ENCODE results near the gene SLC35F3.
"Not testable (repeated sequence)": the region's sequence is repeated elsewhere in the genome, so short reads cannot be mapped to it uniquely, and the experiment has no call there.

SLC35F3 gene

DNA sequence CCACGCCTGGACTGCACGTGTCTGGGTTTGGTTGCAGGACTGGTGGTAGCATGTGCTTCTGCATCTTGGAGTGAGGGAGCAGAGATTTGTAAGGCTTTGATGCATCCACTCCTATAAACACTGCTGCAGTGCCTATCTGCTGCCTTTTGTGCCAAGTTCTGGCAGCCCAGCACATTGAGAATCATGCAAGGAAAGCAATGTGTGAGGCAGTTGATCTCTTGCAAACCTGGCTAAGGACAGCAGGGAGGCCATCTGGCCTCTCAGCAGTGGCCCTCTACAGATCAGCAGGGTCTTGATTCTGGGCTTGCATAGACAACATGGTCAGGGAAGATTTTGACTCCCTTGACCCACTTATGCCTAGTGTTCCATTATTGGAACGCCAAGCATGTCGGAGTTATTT lies 387.5 kb downstream of the SLC35F3 start:
- DNase-seq (ENCODE audit: low spot score): no peak

DNA sequence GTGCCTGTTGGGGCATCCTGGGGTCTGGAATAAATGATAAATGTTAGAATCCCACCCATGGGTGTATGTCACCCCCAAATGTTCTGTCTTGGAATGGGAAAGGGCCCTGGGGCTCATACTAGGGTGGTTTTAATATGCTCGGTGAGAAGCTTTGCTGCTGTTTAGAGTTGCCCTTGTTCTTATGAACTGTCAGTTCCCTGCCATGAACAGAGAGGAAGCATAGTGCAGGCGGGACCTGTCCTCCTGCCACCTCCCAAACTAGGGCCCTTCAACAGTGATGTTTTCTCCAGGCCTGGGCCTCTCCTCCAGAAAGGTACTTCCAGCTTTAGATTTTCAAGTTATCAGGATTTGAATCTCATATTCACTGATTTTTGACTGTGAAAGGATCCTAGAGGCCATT lies 388.1 kb downstream of the SLC35F3 start:
- DNase-seq (ENCODE audit: low spot score): no peak

DNA sequence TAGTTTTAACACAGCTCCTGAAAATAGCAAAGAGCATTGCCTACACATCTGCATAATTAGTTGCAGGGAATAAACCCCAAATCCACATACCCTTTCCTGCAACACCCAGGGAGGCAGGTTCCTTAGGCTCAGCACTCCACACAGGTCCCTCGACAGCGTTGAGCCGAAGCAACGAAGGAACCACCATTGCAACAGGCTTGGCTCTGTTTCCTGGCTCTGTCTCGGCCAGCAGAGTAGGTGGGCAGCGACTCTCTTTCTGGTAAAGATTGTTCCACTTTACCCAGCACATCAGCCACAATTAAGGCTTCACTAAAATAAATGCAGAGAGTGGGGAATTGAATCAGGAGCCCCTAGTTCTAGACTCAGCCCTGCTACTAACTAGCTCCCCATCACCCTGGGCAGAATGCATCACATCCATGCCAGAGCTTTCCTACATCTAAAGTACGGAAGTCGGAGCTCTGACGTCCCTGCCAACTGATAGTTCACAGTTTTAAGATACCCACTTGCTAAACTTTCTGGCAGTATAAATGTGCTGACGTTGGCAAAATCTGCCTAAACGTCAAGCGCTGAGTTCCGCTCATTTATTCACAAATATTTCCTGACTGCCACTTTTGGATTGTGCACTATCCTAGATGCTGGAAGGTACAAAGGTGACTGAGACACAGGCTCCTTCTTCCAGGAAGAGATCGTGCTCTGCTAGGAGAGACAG lies 389.8 kb downstream of the SLC35F3 start:
- no peak for DNase-seq (ENCODE audit: low spot score)

DNA sequence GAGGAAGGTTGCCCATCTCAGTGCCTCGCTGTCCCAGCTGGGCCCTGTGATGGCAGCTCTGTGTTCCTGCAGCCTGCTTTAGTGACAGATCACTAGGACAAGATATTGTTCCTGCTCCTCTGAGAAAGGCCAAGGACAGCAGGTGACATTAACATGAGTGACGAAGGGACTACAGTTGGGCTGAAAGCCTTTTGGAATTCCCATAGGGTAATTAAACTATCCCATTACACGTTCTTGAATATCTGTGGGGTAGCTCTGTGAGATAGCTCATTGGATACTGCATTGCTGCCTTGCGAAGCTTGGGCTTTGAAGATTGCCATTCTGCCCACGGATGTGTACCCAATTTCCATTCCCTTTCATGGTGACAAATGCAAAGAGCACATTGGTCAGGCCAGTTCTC lies 390.6 kb downstream of the SLC35F3 start:
- DNase-seq (ENCODE audit: low spot score): no peak

DNA sequence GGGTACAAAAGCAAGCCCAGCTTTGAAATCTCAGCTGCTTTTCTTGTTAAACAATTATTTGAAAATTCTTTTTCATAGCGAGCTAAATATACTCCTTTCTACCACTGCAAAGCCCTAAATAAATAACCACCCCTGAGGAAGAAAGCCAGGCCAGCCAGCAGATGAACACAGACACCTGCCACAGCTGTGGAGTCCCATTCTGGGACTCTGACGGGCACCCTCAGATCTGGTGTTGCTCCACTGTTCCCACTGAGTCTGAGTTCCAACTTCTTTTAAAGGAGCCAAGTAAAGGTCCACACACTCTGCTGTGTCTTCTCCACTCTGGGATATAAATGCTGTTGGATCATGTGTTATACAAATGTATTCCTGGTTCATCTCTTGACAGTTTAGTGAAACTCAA lies 391.1 kb downstream of the SLC35F3 start:
- DNase-seq (ENCODE audit: low spot score): no peak

DNA sequence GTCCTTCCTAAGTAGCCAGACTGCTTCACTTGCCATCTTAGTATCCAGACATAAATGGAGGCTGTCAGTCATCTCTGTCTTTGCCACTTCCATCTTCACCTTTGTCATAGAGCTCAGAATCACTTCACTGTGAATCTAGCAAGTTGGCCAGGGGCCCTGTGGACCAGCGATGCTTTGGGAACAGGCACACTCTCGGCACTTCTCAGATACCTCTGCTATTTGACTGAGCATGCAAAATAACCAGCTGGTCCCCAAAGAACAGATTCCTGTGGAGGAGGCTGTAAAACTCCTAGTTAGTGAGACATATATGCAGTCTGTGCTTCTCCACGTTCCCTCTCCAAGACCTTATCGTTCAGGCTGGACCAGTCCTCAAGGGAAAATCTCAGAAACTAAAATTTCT lies 392.0 kb downstream of the SLC35F3 start:
- DNase-seq (ENCODE audit: low spot score): no peak

DNA sequence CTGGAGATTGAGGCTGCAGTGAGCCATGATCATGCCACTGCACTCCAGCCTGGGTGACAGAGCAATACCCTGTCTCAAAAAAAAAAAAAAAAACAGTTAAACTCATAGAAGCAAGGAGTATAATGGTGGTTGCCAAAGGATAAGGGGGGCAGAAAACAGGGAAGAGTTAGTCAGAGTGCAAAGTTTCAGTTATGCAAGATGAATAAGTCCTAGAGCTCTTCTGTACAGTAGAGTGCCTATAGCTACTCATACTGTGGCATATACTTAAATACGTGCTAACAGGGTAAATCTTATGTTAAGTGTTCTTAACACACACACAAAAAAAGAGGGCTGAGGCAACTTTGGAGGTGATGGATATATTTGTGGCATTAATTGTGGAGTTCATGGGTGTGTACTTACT lies 393.2 kb downstream of the SLC35F3 start:
- no peak for DNase-seq (ENCODE audit: low spot score)

DNA sequence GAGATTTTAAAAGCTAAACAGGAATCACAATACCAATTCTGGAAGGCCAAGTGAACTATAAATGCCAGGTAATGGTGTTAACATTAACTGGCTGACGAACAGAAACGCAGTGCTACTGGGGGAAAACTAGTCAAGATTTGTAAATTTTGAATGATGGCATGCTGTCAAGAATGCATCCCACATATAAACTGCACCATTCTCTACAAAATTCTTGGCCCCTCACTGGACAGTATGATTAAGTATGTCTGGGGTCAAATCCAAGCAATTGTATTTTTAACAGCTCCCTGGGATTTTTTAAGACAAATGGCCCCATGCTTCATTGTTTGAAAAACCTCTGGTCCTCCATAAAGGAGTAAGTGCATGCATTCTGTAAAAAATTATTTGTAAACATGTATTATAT lies 395.6 kb downstream of the SLC35F3 start:
- no peak for DNase-seq (ENCODE audit: low spot score)

DNA sequence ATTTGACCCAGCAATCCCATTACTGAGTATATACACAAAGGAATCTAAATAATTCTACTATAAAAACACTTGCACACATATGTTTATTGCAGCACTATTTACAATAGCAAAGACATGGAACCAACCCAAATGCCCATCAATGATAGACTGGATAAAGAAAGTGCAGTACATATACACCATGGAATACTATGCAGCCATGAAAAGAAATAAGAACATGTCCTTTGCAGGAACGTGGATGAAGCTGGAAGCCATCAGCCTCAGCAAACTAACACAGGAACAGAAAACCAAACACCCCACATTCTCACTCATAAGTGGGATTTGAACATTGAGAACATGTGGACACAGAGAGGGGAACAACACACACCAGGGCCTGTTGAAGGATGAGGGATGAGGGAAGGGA lies 397.2 kb downstream of the SLC35F3 start:
- not testable (repeated sequence) for DNase-seq (ENCODE audit: low spot score)

DNA sequence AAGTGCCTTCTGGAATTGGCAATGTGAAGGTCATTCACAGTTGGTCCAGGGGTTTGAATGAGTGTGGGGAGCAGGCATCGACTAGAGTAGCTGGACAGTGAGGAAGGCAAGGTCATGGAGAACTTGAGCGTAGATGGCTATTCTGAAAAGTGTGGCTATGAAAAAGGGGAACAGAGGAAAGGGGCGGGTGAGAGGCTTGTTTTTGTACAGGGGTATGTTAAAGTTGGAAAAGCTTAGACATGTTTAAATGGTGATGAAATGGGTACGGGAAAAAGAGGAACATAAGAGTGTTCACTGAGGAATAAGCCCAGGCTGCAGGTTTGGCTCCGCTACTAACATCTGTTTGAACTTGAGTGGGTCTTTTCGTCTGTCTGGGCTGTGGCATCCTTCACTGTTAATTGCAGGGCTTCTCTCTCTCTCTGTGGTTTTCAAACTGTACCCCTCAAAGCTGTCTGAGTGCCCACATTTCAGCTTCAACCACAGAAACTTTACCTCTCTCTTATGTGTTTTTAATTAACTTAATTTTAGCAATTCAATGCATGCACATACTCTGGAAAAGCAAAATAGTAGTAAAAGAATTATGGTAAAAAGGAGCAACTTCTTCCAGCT lies 398.0 kb downstream of the SLC35F3 start:
- DNase-seq (ENCODE audit: low spot score): no peak

DNA sequence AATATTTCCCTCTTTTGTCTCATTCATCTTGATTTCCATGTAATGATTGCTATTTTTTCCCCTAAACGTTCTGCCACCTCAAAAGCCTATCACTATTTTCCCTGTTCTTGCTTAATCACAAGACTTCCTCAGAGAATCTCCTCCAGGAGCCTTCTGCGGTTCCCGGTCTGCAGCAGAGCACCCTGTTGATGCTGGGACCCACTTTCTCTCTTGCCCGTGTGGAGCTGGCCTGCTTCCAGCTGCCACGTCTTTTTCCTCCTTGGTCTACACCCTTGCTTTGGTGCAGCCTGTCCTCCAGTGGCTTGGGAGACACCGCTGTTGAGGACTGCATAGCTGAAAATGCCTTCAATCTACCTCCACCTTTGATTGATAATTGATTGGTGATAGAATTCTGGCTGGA lies 398.8 kb downstream of the SLC35F3 start:
- no peak for DNase-seq (ENCODE audit: low spot score)

DNA sequence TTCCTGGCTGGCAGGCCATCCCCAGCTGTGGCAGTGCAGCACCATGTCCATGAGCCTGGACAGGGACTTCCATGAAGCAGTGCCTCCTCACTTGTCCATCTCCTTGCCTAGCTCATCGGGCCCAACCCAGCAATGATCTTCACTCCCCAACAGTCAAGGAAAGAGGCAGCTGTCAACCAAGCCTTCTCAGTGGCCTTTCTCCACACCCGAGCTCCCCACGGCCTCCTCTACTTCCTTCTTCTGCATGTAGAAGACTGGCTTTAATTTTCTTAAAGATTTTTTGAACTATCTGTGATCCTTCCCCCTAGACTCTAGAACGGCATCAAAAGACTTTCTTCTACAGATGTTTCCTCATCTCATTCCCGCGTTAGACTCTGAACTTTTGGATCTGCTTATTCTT lies 403.2 kb downstream of the SLC35F3 start:
- no peak for DNase-seq (ENCODE audit: low spot score)

DNA sequence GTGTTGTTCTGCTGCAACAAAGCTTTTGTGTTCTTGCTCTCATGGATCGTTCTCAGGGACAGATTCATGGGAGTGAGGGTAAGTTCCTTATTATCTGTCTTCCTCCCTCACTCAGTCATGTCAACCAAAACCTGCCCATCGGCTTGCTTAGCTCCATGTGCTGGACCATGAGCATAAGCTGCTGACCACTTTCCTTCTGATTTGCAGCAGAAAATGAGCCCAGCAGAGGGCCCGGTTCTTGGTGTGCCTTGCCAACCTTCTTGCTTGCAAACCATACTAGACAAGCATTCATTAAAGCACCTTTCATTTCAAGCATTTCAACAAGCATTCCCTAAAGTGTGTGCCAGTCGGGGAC lies 404.7 kb downstream of the SLC35F3 start:
- no peak for DNase-seq (ENCODE audit: low spot score)

DNA sequence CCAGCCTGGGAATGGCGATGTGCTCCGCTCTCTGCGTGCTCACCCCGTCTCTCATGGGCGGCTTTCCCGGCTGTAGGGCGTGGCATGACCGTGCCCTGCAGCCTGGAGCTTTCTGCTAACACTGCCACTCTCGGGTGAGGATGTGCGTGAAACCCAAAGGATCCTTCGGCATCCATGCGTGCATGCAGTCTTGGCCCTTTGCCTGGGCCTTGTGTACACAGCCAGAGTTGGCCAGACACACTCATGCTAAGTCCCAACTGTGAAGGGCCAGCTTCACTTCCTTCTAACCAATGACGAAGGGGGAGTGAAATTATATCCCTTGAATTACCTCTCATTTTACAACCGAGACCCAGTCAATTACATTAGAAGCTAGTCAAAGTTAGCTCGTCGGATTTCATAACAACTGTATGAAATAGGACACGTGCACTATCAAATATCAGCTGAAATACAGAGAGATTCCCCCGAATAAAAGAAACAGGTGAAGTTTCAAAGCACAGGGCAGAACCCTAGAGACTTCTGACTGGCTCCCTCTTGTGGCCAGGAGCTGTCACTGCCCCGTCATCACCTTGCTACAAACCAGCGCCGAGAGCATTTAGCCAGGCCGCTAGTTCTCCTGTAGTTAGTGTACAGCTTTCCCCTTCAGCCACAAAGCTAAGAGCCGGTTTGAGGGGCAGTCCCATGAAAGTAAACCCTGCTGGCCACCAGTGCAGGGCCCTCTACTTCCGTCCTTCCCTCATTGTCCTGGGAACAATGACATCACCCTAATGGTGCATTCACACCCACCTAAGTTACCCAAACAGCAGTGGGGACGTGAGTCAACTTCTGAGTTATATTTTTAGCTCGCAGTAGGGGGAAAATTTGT lies 405.4 kb downstream of the SLC35F3 start:
- peak; percentile 67 for DNase-seq (ENCODE audit: low spot score)

DNA sequence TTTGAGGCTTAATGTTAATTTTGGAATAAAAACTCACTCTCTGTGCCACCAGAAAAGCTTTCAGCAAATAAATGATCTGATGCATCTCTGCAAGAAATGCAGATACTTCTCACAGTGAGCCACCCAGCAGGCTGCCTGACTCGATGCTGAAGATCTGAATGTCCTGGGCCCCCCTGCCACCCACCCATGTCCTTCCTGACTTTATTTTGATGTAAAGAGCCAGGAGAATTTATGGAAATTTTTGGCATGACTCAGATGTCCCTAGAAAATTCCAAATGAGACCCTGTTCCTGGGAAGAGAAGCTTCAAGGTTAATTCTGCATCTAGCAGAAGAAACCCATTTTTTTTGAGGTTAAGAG lies 406.0 kb downstream of the SLC35F3 start:
- no peak for DNase-seq (ENCODE audit: low spot score)

DNA sequence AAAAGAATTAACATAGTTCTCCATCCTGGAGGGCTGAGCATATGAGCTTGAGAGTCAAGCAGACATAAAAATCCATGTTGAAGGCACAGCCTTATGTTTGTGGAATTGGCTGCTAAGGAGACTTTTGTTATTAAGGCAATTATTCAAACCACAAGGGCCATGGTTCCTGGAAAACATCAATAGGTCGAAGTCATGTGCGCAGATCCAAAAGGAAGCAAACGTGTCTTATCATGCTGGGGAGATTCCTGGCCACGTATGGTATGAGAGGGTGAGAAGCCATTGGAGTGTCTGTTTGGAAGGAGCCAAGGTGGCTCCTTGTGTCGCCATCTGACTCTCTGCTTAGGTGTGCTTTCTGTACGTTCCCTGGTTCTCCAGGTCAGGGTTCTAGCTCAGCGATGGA lies 406.9 kb downstream of the SLC35F3 start:
- DNase-seq (ENCODE audit: low spot score): no peak

DNA sequence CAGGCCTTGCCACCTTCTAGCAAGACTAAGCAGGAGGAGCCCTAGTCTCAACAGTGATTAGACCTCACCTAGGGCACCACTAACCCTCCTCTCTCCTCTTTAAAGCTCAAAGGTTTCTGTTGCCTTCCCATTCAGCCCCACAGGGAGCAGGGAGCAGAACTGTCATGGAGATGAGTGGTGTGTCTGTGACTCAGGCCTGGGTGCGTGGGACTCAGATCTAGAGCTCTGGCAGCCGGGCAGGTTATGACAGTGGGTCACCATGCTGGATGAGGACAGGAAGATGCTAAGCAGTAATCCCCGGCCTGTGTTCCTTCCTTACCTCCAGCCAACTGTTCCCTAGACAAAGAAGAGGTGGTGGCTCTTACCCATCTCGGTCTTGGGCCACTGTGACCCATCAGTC lies 408.7 kb downstream of the SLC35F3 start:
- DNase-seq (ENCODE audit: low spot score): no peak

DNA sequence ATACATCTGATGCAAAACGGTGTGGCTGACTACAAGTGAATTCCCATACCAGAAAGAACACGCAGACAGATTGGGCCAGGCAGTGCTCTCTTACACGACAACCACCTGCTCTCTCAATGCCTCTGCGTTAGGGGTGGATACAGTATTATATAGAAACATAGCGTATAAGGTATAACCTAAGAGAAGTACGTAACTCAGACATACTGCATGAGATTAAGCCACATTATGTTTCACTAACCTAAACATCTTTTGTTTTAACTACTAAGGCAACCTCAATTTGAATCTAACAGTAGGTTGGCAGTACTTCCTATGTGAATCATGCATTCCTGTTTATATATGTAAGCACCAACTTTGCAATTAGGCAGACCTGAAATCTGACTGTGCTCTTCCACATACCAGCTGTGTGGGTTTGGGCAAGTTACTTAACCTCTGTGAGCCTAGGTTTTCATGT lies 410.6 kb downstream of the SLC35F3 start:
- no peak for DNase-seq (ENCODE audit: low spot score)

DNA sequence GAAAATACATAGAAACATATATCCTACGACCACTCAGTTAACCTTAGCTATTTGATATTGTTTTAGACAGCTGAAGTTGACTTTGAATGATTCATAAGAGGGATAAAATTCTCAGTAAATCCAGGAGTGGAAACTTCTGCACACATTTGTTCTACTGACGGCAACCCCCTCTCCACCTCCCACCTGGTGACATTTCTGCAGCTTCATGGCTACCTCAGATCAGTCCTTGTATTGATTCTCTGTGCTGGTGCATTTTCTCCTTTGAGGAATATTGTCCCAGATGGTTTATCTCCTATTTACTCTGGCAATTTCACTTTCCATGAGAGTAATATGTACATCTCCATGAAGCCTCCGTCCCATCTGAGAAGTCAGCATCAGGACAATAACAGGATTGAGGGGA lies 411.1 kb downstream of the SLC35F3 start:
- no peak for DNase-seq (ENCODE audit: low spot score)

DNA sequence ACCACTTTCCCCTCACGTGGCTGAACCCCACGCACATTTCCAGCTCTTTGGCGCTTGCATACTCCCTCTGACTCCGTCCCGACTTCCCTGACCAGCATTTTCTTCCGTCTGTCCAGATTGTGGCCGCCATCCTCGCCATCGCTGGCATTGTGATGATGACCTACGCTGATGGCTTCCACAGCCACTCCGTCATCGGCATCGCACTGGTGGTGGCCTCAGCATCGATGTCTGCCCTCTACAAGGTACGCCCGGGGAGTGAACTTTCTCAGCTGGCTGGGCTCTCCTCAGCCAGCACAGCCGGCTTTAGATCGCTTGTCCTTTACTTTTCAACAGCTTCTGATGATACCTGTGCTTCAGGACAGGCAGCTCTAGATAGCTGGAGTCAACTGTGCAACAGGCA lies 412.0 kb downstream of the SLC35F3 start:
- no peak for DNase-seq (ENCODE audit: low spot score)

DNA sequence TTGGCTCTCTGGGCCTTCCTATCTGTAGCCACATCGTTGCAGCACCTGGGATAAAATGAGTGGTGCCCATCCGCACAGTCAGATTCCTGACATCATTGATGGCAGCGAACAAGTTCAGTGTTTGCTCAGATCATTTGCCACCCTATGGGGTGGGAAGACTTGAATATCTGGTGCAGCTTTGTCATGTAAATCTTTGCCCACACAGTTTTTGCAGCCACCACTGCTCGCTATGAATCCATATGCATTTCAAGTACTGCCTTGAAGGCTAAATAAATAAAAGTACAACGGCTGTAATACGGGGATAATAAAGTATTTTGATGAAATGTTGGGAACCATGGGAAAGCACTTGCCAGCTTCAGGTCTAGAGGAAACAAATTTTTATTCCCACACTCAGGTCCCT lies 412.5 kb downstream of the SLC35F3 start:
- DNase-seq (ENCODE audit: low spot score): no peak

DNA sequence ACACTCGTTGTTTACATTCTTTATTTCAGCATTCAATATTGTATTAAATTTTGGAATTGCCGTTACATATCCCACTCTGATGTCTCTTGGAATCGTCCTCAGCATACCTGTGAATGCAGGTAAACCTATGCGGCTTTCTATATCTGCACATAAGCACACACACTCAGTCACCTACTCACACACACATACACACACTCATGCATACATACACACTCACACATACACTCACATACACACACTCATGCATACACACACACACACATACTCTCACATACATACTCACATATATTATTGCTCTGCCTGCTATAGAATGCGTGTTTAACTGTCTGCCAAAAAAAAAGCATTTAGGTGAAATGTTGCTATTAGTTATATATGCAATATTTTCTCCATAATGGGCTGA lies 415.6 kb downstream of the SLC35F3 start:
- no peak for DNase-seq (ENCODE audit: low spot score)

DNA sequence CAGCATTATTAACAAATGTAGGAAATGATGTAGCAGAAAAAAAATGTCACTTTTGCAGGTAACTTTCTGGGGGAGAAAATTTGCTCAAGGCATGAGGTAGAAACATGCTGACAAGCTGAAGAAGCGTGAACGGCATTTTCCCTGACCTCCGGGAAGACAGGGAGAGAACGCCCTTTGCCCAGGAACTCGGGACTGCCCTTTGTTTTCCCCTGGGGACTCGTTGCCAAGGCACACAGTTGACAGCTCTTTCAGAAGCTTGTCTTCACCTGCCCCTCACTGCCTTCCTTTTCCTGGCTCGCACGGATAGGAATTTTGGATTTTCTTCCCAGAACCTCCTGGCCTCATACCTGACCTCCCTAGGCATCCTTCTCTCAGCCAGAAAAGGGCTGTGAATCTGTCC lies 416.1 kb downstream of the SLC35F3 start:
- no peak for DNase-seq (ENCODE audit: low spot score)
